Neural progenitor cell (in vitro differentiated cells): ENCODE data around the gene PLCB3. TPM values are rescaled to one million over a fixed set of nuclear protein-coding genes. Genes with fewer than 3 reads are reported as not detected.

Experiments used
- DNase-seq: peaks from one replicate; pipeline ENCODE4 v3.0.0-alpha.2; 2016; ENCODE audit warnings: low spot score
- H2AFZ ChIP-seq: fragments of 200-600 bp; sonication (generic); replicated peaks from 2 replicates; pipeline ENCODE4 v1.6.1; 2016; ENCODE audit warnings: antibody characterized with exemption
- H3F3A ChIP-seq: fragments of 200-600 bp; sonication (generic); 2 replicates; pipeline ENCODE4 v1.6.1; 2016; ENCODE audit warnings: antibody characterized with exemption, low read depth
- H3K27ac ChIP-seq: fragments of 200-600 bp; sonication (generic); 2 replicates; pipeline ENCODE4 v1.5.1; 2016; ENCODE audit warnings: mild to moderate bottlenecking
- H3K27me3 ChIP-seq: fragments of 200-600 bp; sonication (generic); 2 replicates; pipeline ENCODE4 v1.6.1; 2016; ENCODE audit warnings: mild to moderate bottlenecking, moderate library complexity
- H3K36me3 ChIP-seq: fragments of 200-600 bp; sonication (generic); 2 replicates; pipeline ENCODE4 v1.5.1; 2016
- H3K4me1 ChIP-seq: fragments of 200-600 bp; sonication (generic); 2 replicates; pipeline ENCODE4 v1.6.1; 2016; ENCODE audit warnings: mixed run types
- H3K4me2 ChIP-seq: fragments of 200-600 bp; sonication (generic); 2 replicates; pipeline ENCODE4 v1.6.1; 2016
- H3K4me3 ChIP-seq: fragments of 200-600 bp; sonication (generic); 2 replicates; pipeline ENCODE4 v1.5.1; 2016
- H3K79me2 ChIP-seq: fragments of 200-600 bp; sonication (generic); 2 replicates; pipeline ENCODE4 v1.6.1; 2016; ENCODE audit warnings: low read depth
- H3K9ac ChIP-seq: fragments of 200-600 bp; sonication (generic); 2 replicates; pipeline ENCODE4 v1.6.1; 2016
- H3K9me3 ChIP-seq: fragments of 200-600 bp; sonication (generic); 2 replicates; pipeline ENCODE4 v1.5.1; 2016; ENCODE audit warnings: low read depth
- H4K20me1 ChIP-seq: fragments of 200-600 bp; sonication (generic); 2 replicates; pipeline ENCODE4 v1.6.1; 2016; ENCODE audit warnings: low read depth
- H3K27ac Mint-ChIP-seq: 3 replicates; pipeline ENCODE4 v1.8.0; 2021; ENCODE audit warnings: mixed read lengths
- H3K27me3 Mint-ChIP-seq: 2 replicates; pipeline ENCODE4 v1.8.0; 2022; ENCODE audit warnings: low read depth, mild to moderate bottlenecking, inconsistent platforms, moderate library complexity, mixed read lengths; ENCODE audit not compliant: insufficient read depth
- H3K36me3 Mint-ChIP-seq: 3 replicates; pipeline ENCODE4 v1.8.0; 2021; ENCODE audit warnings: mixed read lengths
- H3K4me1 Mint-ChIP-seq: 3 replicates; pipeline ENCODE4 v1.8.0; 2021; ENCODE audit warnings: mixed read lengths
- H3K4me3 Mint-ChIP-seq: 3 replicates; pipeline ENCODE4 v1.8.0; 2021; ENCODE audit warnings: mild to moderate bottlenecking, moderate library complexity, mixed read lengths
- H3K9me3 Mint-ChIP-seq: 3 replicates; pipeline ENCODE4 v1.8.0; 2020; ENCODE audit warnings: mixed read lengths
- CTCF ChIP-seq: fragments of 200-600 bp; sonication (generic); IDR thresholded peaks from 2 replicates; pipeline ENCODE4 v1.5.1; 2017; ENCODE audit warnings: antibody characterized with exemption, mild to moderate bottlenecking
- EZH2 ChIP-seq: fragments of 200-600 bp; sonication (generic); IDR thresholded peaks from 2 replicates; pipeline ENCODE4 v1.6.1; 2017; ENCODE audit warnings: antibody characterized with exemption, mild to moderate bottlenecking, moderate library complexity
- EZH2phosphoT487 ChIP-seq: fragments of 200-600 bp; sonication (generic); IDR thresholded peaks from 2 replicates; pipeline ENCODE4 v1.6.1; 2017; ENCODE audit warnings: antibody characterized with exemption
- total RNA-seq: library from RNA; depleted of rRNA; stranded (reverse); fragments of >200 nt; gene quantifications from 2 replicates; pipeline ENCODE4 v1.2.3, GENCODE V29; 2015; ENCODE audit warnings: low replicate concordance

The PLCB3 gene
- total RNA-seq, 1 donor from 2014 or later, result 15.6 TPM

GRCh38 chr11:64275031-64275800 is 23.9 kb downstream of the PLCB3 start:
- H2AFZ ChIP-seq, result no peak overlapping the region

GRCh38 chr11:64275841-64276240 is 24.5 kb downstream of the PLCB3 start:
- no peak overlapping the region for H3K4me3 ChIP-seq
- peaks cover 5% of the 10 kb centered on the region for H3K4me1 ChIP-seq
- no peak for DNase-seq
- H3F3A ChIP-seq, result peaks cover 7% of the 10 kb centered on the region
- Mint-ChIP-seq H3K4me3 (no peak overlapping the region), H3K36me3 (peaks cover 5% of the 10 kb centered on the region), H3K9me3 (no peaks in the 10 kb centered on the region), H3K27ac (no peak overlapping the region), H3K27me3 (peaks cover 1% of the 10 kb centered on the region), H3K4me1 (peaks cover 20% of the 10 kb centered on the region)
- no peak overlapping the region for H3K27ac ChIP-seq
- H3K9ac ChIP-seq, result no peak overlapping the region
- H4K20me1 ChIP-seq, result no peaks in the 10 kb centered on the region
- no peaks in the 10 kb centered on the region for H3K9me3 ChIP-seq
- H3K27me3 ChIP-seq, result no peaks in the 10 kb centered on the region
- no peaks in the 10 kb centered on the region for H3K79me2 ChIP-seq
- no peak overlapping the region for H3K4me2 ChIP-seq
- H3K36me3 ChIP-seq, result no peaks in the 10 kb centered on the region
- TF ChIP-seq EZH2phosphoT487 (no peak), EZH2 (no peak), CTCF (no peak)
- no peak overlapping the region for H2AFZ ChIP-seq

More at GRCh38 chr11:64275031-64275800, 23.9 kb downstream of the PLCB3 start:
- no peaks in the 10 kb centered on the region for H4K20me1 ChIP-seq
- H3K9ac ChIP-seq, result no peak overlapping the region
- H3F3A ChIP-seq, result peaks cover 13% of the 10 kb centered on the region
- H3K4me1 ChIP-seq, result peaks cover 5% of the 10 kb centered on the region
- Mint-ChIP-seq H3K27me3 (peaks cover 6% of the 10 kb centered on the region), H3K27ac (no peak overlapping the region), H3K4me1 (peaks cover 22% of the 10 kb centered on the region), H3K36me3 (peaks cover 5% of the 10 kb centered on the region), H3K9me3 (no peaks in the 10 kb centered on the region), H3K4me3 (no peak overlapping the region)
- H3K27ac ChIP-seq, result no peak overlapping the region
- H3K4me2 ChIP-seq, result no peak overlapping the region
- DNase-seq, result no peak
- H3K36me3 ChIP-seq, result no peaks in the 10 kb centered on the region
- no peaks in the 10 kb centered on the region for H3K27me3 ChIP-seq
- H3K4me3 ChIP-seq, result no peak overlapping the region
- no peak for TF ChIP-seq CTCF
- TF ChIP-seq EZH2, result no peak
- no peak for TF ChIP-seq EZH2phosphoT487
- no peaks in the 10 kb centered on the region for H3K9me3 ChIP-seq
- no peaks in the 10 kb centered on the region for H3K79me2 ChIP-seq

- no peaks in the 10 kb centered on the region for H3K27me3 Mint-ChIP-seq
- no peaks in the 10 kb centered on the region for H3K79me2 ChIP-seq
- H3K4me3 Mint-ChIP-seq, result no peak overlapping the region
- H3K27ac ChIP-seq, result no peak overlapping the region
- peaks cover 10% of the 10 kb centered on the region for H3K36me3 Mint-ChIP-seq
- H3K27me3 ChIP-seq, result no peaks in the 10 kb centered on the region
- TF ChIP-seq EZH2phosphoT487, result no peak
- TF ChIP-seq CTCF, result no peak
- TF ChIP-seq EZH2, result no peak
- no peaks in the 10 kb centered on the region for H3K36me3 ChIP-seq
- H3K9me3 Mint-ChIP-seq, result no peaks in the 10 kb centered on the region
- H3K27ac Mint-ChIP-seq, result no peak overlapping the region
- H2AFZ ChIP-seq, result no peak overlapping the region
- peaks cover 4% of the 10 kb centered on the region for H3K4me1 ChIP-seq
- no peaks in the 10 kb centered on the region for H4K20me1 ChIP-seq
- no peak overlapping the region for H3K9ac ChIP-seq
- H3K4me2 ChIP-seq, result no peak overlapping the region
- no peaks in the 10 kb centered on the region for H3K9me3 ChIP-seq
- no peak for DNase-seq
- H3K4me3 ChIP-seq, result no peak overlapping the region
- peaks cover 18% of the 10 kb centered on the region for H3K4me1 Mint-ChIP-seq
- peaks cover 7% of the 10 kb centered on the region for H3F3A ChIP-seq
These were observed 25.5 kb downstream of the PLCB3 start for GRCh38 chr11:64276653-64277431.
